ENCODE results near the gene SCN3B.

GRCh38 chr11:123590296-123590912 is 64.0 kb downstream of the SCN3B start:
- no peak for TF ChIP-seq POLR2AphosphoS5 (IDR thresholded peaks at IDR 0.05; ENCODE audit: low read depth, low read length)
- TF ChIP-seq TAF1 (IDR thresholded peaks at IDR 0.05; ENCODE audit: borderline replicate concordance, insufficient read depth, low read length) = no peak
